Calu3 (cell line): ENCODE measurements around the gene MBD4. TPM values are rescaled to one million over a fixed set of nuclear protein-coding genes. Genes with fewer than 3 reads are reported as not detected.
A peak's percentile ranks its signal among the peaks of the same experiment; 100 is the strongest.
"Not testable (repeated sequence)": the region's sequence is repeated elsewhere in the genome, so short reads cannot be mapped to it uniquely, and the experiment has no call there.

Experiments
- BruUV-seq: library from RNA; stranded (reverse); fragments of 400-500 nt; replicated peaks from 2 replicates; lab custom pipeline; 2021; lab: Mats Ljungman, UMichigan
- CTCF ChIA-PET: fragments of 300-600 bp; sonication (Branson Sonifier 250); formaldehyde crosslinking; loops from one replicate; lab custom pipeline; 2022; ENCODE audit warnings: antibody characterized with exemption; lab: Charles Lee
- DNase-seq: peaks from one replicate; pipeline ENCODE4 v3.0.0; 2022
- H3K27ac Mint-ChIP-seq: one replicate; pipeline ENCODE4 v1.8.0; 2022; ENCODE audit warnings: mixed read lengths; ENCODE audit not compliant: unreplicated experiment
- H3K27me3 Mint-ChIP-seq: one replicate; pipeline ENCODE4 v1.8.0; 2022; ENCODE audit warnings: mixed read lengths; ENCODE audit not compliant: unreplicated experiment
- H3K36me3 Mint-ChIP-seq: one replicate; pipeline ENCODE4 v1.8.0; 2022; ENCODE audit warnings: mild to moderate bottlenecking, moderate library complexity, mixed read lengths; ENCODE audit not compliant: insufficient read depth, unreplicated experiment
- H3K4me1 Mint-ChIP-seq: one replicate; pipeline ENCODE4 v1.8.0; 2022; ENCODE audit warnings: mild to moderate bottlenecking, low read depth, mixed read lengths; ENCODE audit not compliant: unreplicated experiment
- H3K4me3 Mint-ChIP-seq: one replicate; pipeline ENCODE4 v1.8.0; 2022; ENCODE audit warnings: mild to moderate bottlenecking, low read depth, moderate library complexity, mixed read lengths; ENCODE audit not compliant: unreplicated experiment
- H3K9me3 Mint-ChIP-seq: one replicate; pipeline ENCODE4 v1.8.0; 2022; ENCODE audit warnings: low read depth, mixed read lengths; ENCODE audit not compliant: unreplicated experiment
- CTCF ChIP-seq: fragments of 200-600 bp; IDR thresholded peaks from one replicate; pipeline ENCODE4 v1.8.0; 2022; ENCODE audit warnings: antibody characterized with exemption; ENCODE audit not compliant: unreplicated experiment
- intact Hi-C: fragments of 100-400 bp; cut with micrococcal nuclease; formaldehyde crosslinking; loops from one replicate; pipeline ENCODE4 v1.10.0; 2022; ENCODE audit not compliant: unreplicated experiment
- total RNA-seq: library from RNA; stranded (reverse); gene quantifications from 2 replicates; pipeline ENCODE4 v1.2.3, GENCODE V29; 2022

The MBD4 gene
- total RNA-seq, 1 experiment from 2014 or later: 52.3 TPM

GRCh38 chr3:129399145-129399894 is 40.4 kb downstream of the MBD4 start:
- intact Hi-C loops: no loop called here
- peak; percentile 72 for TF ChIP-seq CTCF
- Mint-ChIP-seq H3K4me3 (peak overlapping the region; percentile 89), H3K27me3 (no peaks in the 10 kb centered on the region), H3K9me3 (no peaks in the 10 kb centered on the region), H3K36me3 (peaks cover 31% of the 10 kb centered on the region), H3K27ac (peak overlapping the region; percentile 88), H3K4me1 (peaks cover 25% of the 10 kb centered on the region)
- no TSS peak for BruUV-seq
- DNase-seq: peak; percentile 87
- CTCF ChIA-PET: interaction anchor here (0.6 to 1.9 kb wide), 9 partner anchors 9 to 607 kb away, joined by 3 to 16 read pairs (median 3); no protein-coding TSS in a partner anchor

GRCh38 chr3:129398803-129399144 is 41.0 kb downstream of the MBD4 start:
- Mint-ChIP-seq H3K27ac (peak overlapping the region; percentile 88), H3K27me3 (no peaks in the 10 kb centered on the region), H3K36me3 (peaks cover 31% of the 10 kb centered on the region), H3K4me3 (peak overlapping the region; percentile 89), H3K4me1 (peaks cover 25% of the 10 kb centered on the region), H3K9me3 (no peaks in the 10 kb centered on the region)
- intact Hi-C loops: no loop called here
- TSS peak; percentile 68 for BruUV-seq
- DNase-seq: peak; percentile 35
- no peak for TF ChIP-seq CTCF
- CTCF ChIA-PET: interaction anchor here (0.8 to 1.9 kb wide), 3 partner anchors 10 to 15 kb away, joined by 3 to 16 read pairs (median 3); no protein-coding TSS in a partner anchor

GRCh38 chr3:129393760-129394564 is 45.8 kb downstream of the MBD4 start:
- CTCF ChIA-PET: interaction anchor here (0.6 kb wide), 1 partner anchor 19 kb away, joined by 3 read pairs; no protein-coding TSS in a partner anchor
- H3K9me3 Mint-ChIP-seq, BruUV-seq, DNase-seq, H3K4me3 Mint-ChIP-seq, H3K27me3 Mint-ChIP-seq, H3K27ac Mint-ChIP-seq, intact Hi-C loops: not testable (repeated sequence)
- peaks cover 39% of the 10 kb centered on the region for H3K36me3 Mint-ChIP-seq
- H3K4me1 Mint-ChIP-seq: peaks cover 33% of the 10 kb centered on the region

GRCh38 chr3:129393271-129393670 is 46.5 kb downstream of the MBD4 start:
- H3K27me3 Mint-ChIP-seq: no peaks in the 10 kb centered on the region
- peaks cover 30% of the 10 kb centered on the region for H3K4me1 Mint-ChIP-seq
- no TSS peak for BruUV-seq
- no peak overlapping the region for H3K27ac Mint-ChIP-seq
- no peak for DNase-seq
- H3K9me3 Mint-ChIP-seq: no peaks in the 10 kb centered on the region
- CTCF ChIA-PET: no interaction called here
- no peak for TF ChIP-seq CTCF
- H3K36me3 Mint-ChIP-seq: peaks cover 33% of the 10 kb centered on the region
- no peak overlapping the region for H3K4me3 Mint-ChIP-seq
- intact Hi-C loops: no loop called here

GRCh38 chr3:129392106-129392887 is 47.5 kb downstream of the MBD4 start:
- Mint-ChIP-seq H3K4me1 (peaks cover 20% of the 10 kb centered on the region), H3K36me3 (peaks cover 27% of the 10 kb centered on the region)
- H3K4me3 Mint-ChIP-seq, H3K9me3 Mint-ChIP-seq, DNase-seq, BruUV-seq, H3K27me3 Mint-ChIP-seq, intact Hi-C loops, H3K27ac Mint-ChIP-seq: not testable (repeated sequence)
- CTCF ChIA-PET: interaction anchor here (1.1 kb wide), 1 partner anchor 10 kb away, joined by 3 read pairs; no protein-coding TSS in a partner anchor

- CTCF ChIA-PET: interaction anchor here (1.1 kb wide), 1 partner anchor 10 kb away, joined by 3 read pairs; no protein-coding TSS in a partner anchor
- H3K4me3 Mint-ChIP-seq, intact Hi-C loops, H3K9me3 Mint-ChIP-seq, DNase-seq, H3K27me3 Mint-ChIP-seq, BruUV-seq, H3K27ac Mint-ChIP-seq: not testable (repeated sequence)
- Mint-ChIP-seq H3K36me3 (peaks cover 27% of the 10 kb centered on the region), H3K4me1 (peaks cover 13% of the 10 kb centered on the region)
Observed at GRCh38 chr3:129391583-129391982, 48.2 kb downstream of the MBD4 start.
